Measurements from ENCODE around the gene ARSB. TPM values are rescaled to one million over a fixed set of nuclear protein-coding genes. Genes with fewer than 3 reads are reported as not detected.

ARSB gene
- total RNA-seq, 1 experiment from 2014 or later = 18.1 TPM

GRCh38 chr5:78753093-78753531 lies 232.0 kb downstream of the ARSB start:
- peaks cover 4% of the 10 kb centered on the region; the same call in 1 of the 2 replicates for H3K27me3 ChIP-seq (ENCODE audit: control insufficient read depth, insufficient read depth, low read length)
- no peak for DNase-seq (ENCODE audit: low read depth, low spot score)
- intact Hi-C loops (cut with micrococcal nuclease; ENCODE audit: unreplicated experiment) = no loop called here
- ATAC-seq = no peak
- no peaks in the 10 kb centered on the region for H3K9me3 ChIP-seq (ENCODE audit: control insufficient read depth, insufficient read depth, low read depth, low read length)
- no peak overlapping the region for H3K27ac ChIP-seq (ENCODE audit: low read length)
- no TSS peak for BruUV-seq (replicated peaks)
- H3K4me1 ChIP-seq (ENCODE audit: control insufficient read depth, insufficient read depth, low read length) = no peaks in the 10 kb centered on the region
- H3K36me3 ChIP-seq (ENCODE audit: control insufficient read depth, insufficient read depth, low read length) = no peaks in the 10 kb centered on the region
- in situ Hi-C loops (cut with HindIII; ENCODE audit: low pct_unique_long_range_greater_than_20kb, low sequenced_read_pairs) = no loop called here
- TF ChIP-seq TCF7L2 (IDR thresholded peaks at IDR 0.05; ENCODE audit: low read depth, low read length) (no peak), CTCF (IDR thresholded peaks at IDR 0.05) (no peak), SIN3A (IDR thresholded peaks at IDR 0.05; ENCODE audit: borderline replicate concordance, insufficient read depth, low read depth, low read length) (no peak), REST (IDR thresholded peaks at IDR 0.05; ENCODE audit: insufficient read depth in 1 of 2, low read depth in 2 of 2, low read length in 1 of 2) (no peak), POLR2AphosphoS5 (IDR thresholded peaks at IDR 0.05; ENCODE audit: low read depth, low read length) (no peak)
- POLR2A ChIA-PET = no interaction called here
- CTCF ChIA-PET = interaction anchor here (0.6 kb wide), 1 partner anchor 149 kb away, joined by 3 read pairs; no protein-coding TSS in a partner anchor
- no peak overlapping the region for H3K4me3 ChIP-seq (ENCODE audit: low read depth in 2 of 2, low read length in 2 of 2)

- H3K4me1 ChIP-seq (ENCODE audit: control insufficient read depth, insufficient read depth, low read length) = no peaks in the 10 kb centered on the region
- intact Hi-C loops (cut with micrococcal nuclease; ENCODE audit: unreplicated experiment) (no loop called here), in situ Hi-C loops (cut with HindIII; ENCODE audit: low pct_unique_long_range_greater_than_20kb, low sequenced_read_pairs) (no loop called here)
- BruUV-seq (replicated peaks) = no TSS peak
- H3K27ac ChIP-seq (ENCODE audit: low read length) = no peak overlapping the region
- no peaks in the 10 kb centered on the region for H3K36me3 ChIP-seq (ENCODE audit: control insufficient read depth, insufficient read depth, low read length)
- H3K9me3 ChIP-seq (ENCODE audit: control insufficient read depth, insufficient read depth, low read depth, low read length) = no peaks in the 10 kb centered on the region
- no peak for TF ChIP-seq TCF7L2 (IDR thresholded peaks at IDR 0.05; ENCODE audit: low read depth, low read length)
- no peak for TF ChIP-seq POLR2AphosphoS5 (IDR thresholded peaks at IDR 0.05; ENCODE audit: low read depth, low read length)
- TF ChIP-seq REST (IDR thresholded peaks at IDR 0.05; ENCODE audit: insufficient read depth in 1 of 2, low read depth in 2 of 2, low read length in 1 of 2) = no peak
- no peak for TF ChIP-seq CTCF (IDR thresholded peaks at IDR 0.05)
- no peak for TF ChIP-seq SIN3A (IDR thresholded peaks at IDR 0.05; ENCODE audit: borderline replicate concordance, insufficient read depth, low read depth, low read length)
- CTCF ChIA-PET = no interaction called here
- peaks cover 4% of the 10 kb centered on the region; the same call in 1 of the 2 replicates for H3K27me3 ChIP-seq (ENCODE audit: control insufficient read depth, insufficient read depth, low read length)
- POLR2A ChIA-PET = no interaction called here
- ATAC-seq (no peak), DNase-seq (ENCODE audit: low read depth, low spot score) (no peak)
- H3K4me3 ChIP-seq (ENCODE audit: low read depth in 2 of 2, low read length in 2 of 2) = no peak overlapping the region
These were observed 233.2 kb downstream of the ARSB start for GRCh38 chr5:78751872-78752271.
